ENCODE data around the gene EPHA3. TPM values are rescaled to one million over a fixed set of nuclear protein-coding genes. Genes with fewer than 3 reads are reported as not detected.
A peak's percentile ranks its signal among the peaks of the same experiment; 100 is the strongest.

Gene EPHA3
- total RNA-seq, result 349 TPM

- peak; percentile 74 for DNase-seq
Observed at GRCh38 chr3:89107461-89108290, at the start of gene EPHA3. EPHA3 (plus strand) TSS chr3:89107621; CDS start chr3:89107749, 128 bp downstream.

GRCh38 chr3:89058371-89058770 is 49.0 kb upstream of the EPHA3 start:
- no peak for DNase-seq

GRCh38 chr3:89059211-89059925 is 48.1 kb upstream of the EPHA3 start:
- DNase-seq, result no peak

GRCh38 chr3:89061259-89061658 is 46.2 kb upstream of the EPHA3 start:
- DNase-seq, result no peak

GRCh38 chr3:89067736-89068135 is 39.7 kb upstream of the EPHA3 start:
- no peak for DNase-seq

GRCh38 chr3:89072642-89073041 is 34.8 kb upstream of the EPHA3 start:
- DNase-seq, result no peak

- no peak for DNase-seq
Observed at GRCh38 chr3:89079944-89080343, 27.5 kb upstream of the EPHA3 start.

- no peak for DNase-seq
Observed at GRCh38 chr3:89087851-89088250, 19.6 kb upstream of the EPHA3 start.

GRCh38 chr3:89098173-89098572 is 9.2 kb upstream of the EPHA3 start:
- DNase-seq, result no peak

- DNase-seq, result peak; percentile 9
Observed at GRCh38 chr3:89098964-89099585, 8.3 kb upstream of the EPHA3 start.

- no peak for DNase-seq
Observed at GRCh38 chr3:89101251-89101650, 6.2 kb upstream of the EPHA3 start.

GRCh38 chr3:89101921-89102320 is 5.5 kb upstream of the EPHA3 start:
- no peak for DNase-seq

GRCh38 chr3:89104499-89104898 is 2.9 kb upstream of the EPHA3 start:
- DNase-seq, result no peak

- no peak for DNase-seq
Observed at GRCh38 chr3:89105503-89105902, 1.9 kb upstream of the EPHA3 start.

- DNase-seq, result no peak
Observed at GRCh38 chr3:89108291-89108550, 800 bp downstream of the EPHA3 start.

GRCh38 chr3:89113344-89113743 is 5.9 kb downstream of the EPHA3 start:
- DNase-seq, result no peak

- peak; percentile 73 for DNase-seq
Observed at GRCh38 chr3:89113893-89114840, 6.7 kb downstream of the EPHA3 start.

GRCh38 chr3:89114841-89115223 is 7.4 kb downstream of the EPHA3 start:
- no peak for DNase-seq

- no peak for DNase-seq
Observed at GRCh38 chr3:89116476-89116875, 9.1 kb downstream of the EPHA3 start.

- no peak for DNase-seq
Observed at GRCh38 chr3:89138048-89138447, 30.6 kb downstream of the EPHA3 start.

- DNase-seq, result no peak
Observed at GRCh38 chr3:89139870-89140269, 32.4 kb downstream of the EPHA3 start.

GRCh38 chr3:89144080-89144479 is 36.7 kb downstream of the EPHA3 start:
- DNase-seq, result no peak

All from occipital lobe (tissue), 2 donors.